Fibroblast of lung (primary cell): Measurements from ENCODE around the gene TGFB2.

Experiments used
- CTCF ChIP-seq, 2 donors: IDR thresholded peaks in 1 of 2; conservative IDR thresholded peaks in 1 of 2; 1 replicate in 1 of 2; 2 replicates in 1 of 2; pipeline ENCODE4 v1.5.1; 2011 to 2012; ENCODE audit warnings: low read length in 2 of 2, control low read depth in 1 of 2, inconsistent platforms in 1 of 2, low read depth in 1 of 2, mild to moderate bottlenecking in 1 of 2
- EZH2 ChIP-seq: IDR thresholded peaks from 2 replicates; pipeline ENCODE4 v1.5.1; 2012; ENCODE audit warnings: low read length, control low read depth, mild to moderate bottlenecking; ENCODE audit errors: missing control alignments

- TF ChIP-seq CTCF (conservative IDR thresholded peaks at IDR 0.05 in 1 of 2, IDR thresholded peaks at IDR 0.05 in 1 of 2; ENCODE audit: low read depth in 1 of 2, low read length in 2 of 2) (no peak), EZH2 (no peak)
These were observed 41.8 kb upstream of the TGFB2 start for GRCh38 chr1:218303176-218303879.
